MCF 10A (cell line): ENCODE measurements around the gene CTTNBP2. TPM values are rescaled to one million over a fixed set of nuclear protein-coding genes. Genes with fewer than 3 reads are reported as not detected.

Experiments
- Bru-seq: library from RNA; stranded (reverse); fragments of 400-500 nt; gene quantifications from one replicate; lab custom pipeline; 2021; lab: Mats Ljungman, UMichigan
- BruChase-seq, 2 experiments: library from RNA; stranded (reverse); fragments of 400-500 nt; gene quantifications; one replicate each; lab custom pipeline; 2021; lab: Mats Ljungman, UMichigan
- BruUV-seq: library from RNA; stranded (reverse); fragments of 400-500 nt; replicated peaks from 2 replicates; lab custom pipeline; 2021; lab: Mats Ljungman, UMichigan
- CTCF ChIA-PET: fragments of 300-600 bp; sonication (Branson Sonifier 250); formaldehyde crosslinking; extraction: SDS; loops from one replicate; lab custom pipeline; 2021; ENCODE audit warnings: antibody characterized with exemption, inconsistent platforms; lab: Yijun Ruan, JAX
- POLR2A ChIA-PET: fragments of 300-600, 350-650 bp; sonication (Branson Sonifier 250); formaldehyde crosslinking; extraction: SDS; loops from one replicate; lab custom pipeline; 2020; ENCODE audit warnings: antibody characterized with exemption, inconsistent platforms; lab: Yijun Ruan, JAX
- DNase-seq: peaks from one replicate; pipeline ENCODE4 v3.0.0-alpha.2; 2018; ENCODE audit not compliant: unreplicated experiment
- H3K27ac Mint-ChIP-seq: one replicate; pipeline ENCODE4 v1.8.0; 2022; ENCODE audit warnings: mild to moderate bottlenecking, low read depth, mixed read lengths; ENCODE audit not compliant: unreplicated experiment
- H3K27me3 Mint-ChIP-seq: one replicate; pipeline ENCODE4 v1.8.0; 2022; ENCODE audit warnings: mixed read lengths; ENCODE audit not compliant: insufficient read depth, unreplicated experiment
- H3K36me3 Mint-ChIP-seq: one replicate; pipeline ENCODE4 v1.8.0; 2022; ENCODE audit warnings: mild to moderate bottlenecking, moderate library complexity, mixed read lengths; ENCODE audit not compliant: insufficient read depth, unreplicated experiment
- H3K4me1 Mint-ChIP-seq: one replicate; pipeline ENCODE4 v1.8.0; 2022; ENCODE audit warnings: mixed read lengths; ENCODE audit not compliant: insufficient read depth, unreplicated experiment
- H3K4me3 Mint-ChIP-seq: one replicate; pipeline ENCODE4 v1.8.0; 2022; ENCODE audit warnings: mild to moderate bottlenecking, moderate library complexity, mixed read lengths; ENCODE audit not compliant: unreplicated experiment
- H3K9me3 Mint-ChIP-seq: one replicate; pipeline ENCODE4 v1.8.0; 2022; ENCODE audit warnings: mixed read lengths; ENCODE audit not compliant: unreplicated experiment
- CTCF ChIP-seq: fragments of 200-600 bp; IDR thresholded peaks from one replicate; pipeline ENCODE4 v1.8.0; 2022; ENCODE audit warnings: antibody characterized with exemption, mild to moderate bottlenecking; ENCODE audit not compliant: unreplicated experiment
- intact Hi-C: fragments of 100-400 bp; cut with micrococcal nuclease; formaldehyde crosslinking; loops from 2 replicates; pipeline ENCODE4 v1.14.1; 2022
- long read RNA-seq: library from polyadenylated mRNA; stranded (forward); transcript quantifications from one replicate; pipeline ENCODE4 v2.0.0, GENCODE V29; 2022
- total RNA-seq: library from RNA; stranded (reverse); gene quantifications from 2 replicates; pipeline ENCODE4 v1.2.3, GENCODE V29; 2022

The CTTNBP2 gene
- total RNA-seq (0.17 and 0.98 TPM in 2 replicates), Bru-seq, nascent RNA (percentile 27 among the genes with signal in this experiment), BruChase-seq, experiment 1, labeled RNA remaining after a 6-hour chase (percentile 15 among the genes with signal in this experiment), BruChase-seq, experiment 2, labeled RNA remaining after a 2-hour chase (percentile 23 among the genes with signal in this experiment)
- long read RNA-seq: 0 reads

DNA sequence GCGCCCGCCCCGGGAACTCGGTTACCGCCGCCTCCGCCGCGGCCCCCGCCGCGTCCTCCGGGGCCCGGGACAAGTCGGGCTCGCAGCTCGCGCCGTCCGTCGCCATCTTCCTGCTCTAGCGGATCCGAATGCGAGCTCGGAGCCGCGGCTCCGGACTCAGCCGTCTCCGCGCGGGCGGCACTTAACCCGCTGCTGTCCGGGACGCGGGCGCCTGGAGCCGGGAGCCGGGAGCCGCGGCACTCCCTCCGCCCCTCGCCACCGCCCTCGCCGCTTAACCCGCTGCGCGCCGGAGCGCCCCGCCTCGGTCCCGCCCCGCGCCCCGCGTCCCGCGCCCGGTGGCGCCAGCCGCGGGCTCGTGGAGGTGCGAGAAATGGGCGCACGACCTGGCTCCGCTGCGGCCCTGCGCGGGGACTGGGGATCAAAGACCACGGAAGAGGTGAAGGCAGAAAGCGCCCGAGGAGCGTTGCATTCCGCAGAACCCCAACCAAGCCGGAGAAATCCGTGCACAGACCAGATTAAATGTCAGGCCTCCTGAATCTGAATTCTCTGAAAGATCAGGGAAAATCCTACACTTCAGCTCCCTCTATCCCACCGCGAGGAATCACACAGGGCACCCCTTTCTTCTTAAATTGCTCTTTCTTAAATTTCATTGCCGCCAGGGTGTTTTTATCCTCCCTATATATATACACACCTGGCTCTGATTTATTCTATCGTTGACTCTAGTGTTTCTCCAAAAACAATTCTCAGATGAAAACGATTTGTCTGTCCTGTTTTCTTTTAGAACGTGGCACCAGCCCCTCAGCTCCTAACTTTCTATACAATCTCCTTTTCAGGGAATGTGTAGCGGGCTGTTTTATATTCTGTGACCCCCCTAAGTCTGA, at the start of gene CTTNBP2:
TSS of gene CTTNBP2 (minus strand) at position 132 of the 881 bp plus-strand sequence. CDS start at position 106, 26 bp downstream.
- Mint-ChIP-seq H3K4me1 (peaks cover 6% of the 10 kb centered on the region), H3K36me3 (no peaks in the 10 kb centered on the region), H3K27me3 (peaks cover 33% of the 10 kb centered on the region), H3K4me3 (peak within 1 kb of the TSS; percentile 73), H3K9me3 (no peaks in the 10 kb centered on the region), H3K27ac (no peak within 1 kb of the TSS)
- ChIA-PET POLR2A (interaction anchor here (0.6 to 1.4 kb wide), 4 partner anchors 11 to 1882 kb away, joined by 3 to 4 read pairs (median 3); no protein-coding TSS in a partner anchor), CTCF (interaction anchor here (0.6 to 1.5 kb wide), 8 partner anchors 10 to 1840 kb away, joined by 3 read pairs; no protein-coding TSS in a partner anchor)
- DNase-seq: peak; percentile 48
- BruUV-seq: no TSS peak
- no peak for TF ChIP-seq CTCF
- intact Hi-C loops: loop anchor here (1.0 to 2.0 kb wide), 2 partner anchors 123 to 231 kb away; no protein-coding TSS in a partner anchor

DNA sequence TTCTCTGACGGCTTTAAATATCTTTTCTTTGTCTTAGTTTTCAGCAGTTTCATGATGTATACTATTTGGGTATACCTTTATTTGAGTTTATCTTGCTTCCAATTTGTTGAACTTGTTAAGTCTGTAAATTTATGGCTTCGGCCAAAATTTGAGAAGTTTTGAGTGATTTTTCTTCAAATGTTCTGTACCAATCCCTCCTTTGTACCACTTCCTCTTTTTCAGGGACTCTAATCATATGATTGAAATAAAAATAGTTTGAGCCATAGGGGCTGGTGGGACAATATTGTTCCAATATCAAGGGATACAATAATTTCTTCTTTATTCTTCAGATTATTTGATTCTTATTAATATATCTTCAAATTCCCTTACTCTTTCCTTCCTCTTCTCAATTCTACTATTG, 43.1 kb upstream of the CTTNBP2 start:
- Mint-ChIP-seq H3K27ac (no peak overlapping the region), H3K4me1 (no peaks in the 10 kb centered on the region)

GRCh38 chr7:117912421-117912820, 39.2 kb upstream of the CTTNBP2 start:
- ChIA-PET POLR2A (interaction anchor here (0.7 kb wide), 1 partner anchor 107 kb away, joined by 3 read pairs; no protein-coding TSS in a partner anchor), CTCF (no interaction called here)
- no peaks in the 10 kb centered on the region for H3K27me3 Mint-ChIP-seq
- DNase-seq: no peak
- no peaks in the 10 kb centered on the region for H3K9me3 Mint-ChIP-seq
- BruUV-seq: no TSS peak
- intact Hi-C loops: no loop called here
- no peaks in the 10 kb centered on the region for H3K36me3 Mint-ChIP-seq
- no peak overlapping the region for H3K27ac Mint-ChIP-seq
- TF ChIP-seq CTCF: no peak
- no peak overlapping the region for H3K4me3 Mint-ChIP-seq
- H3K4me1 Mint-ChIP-seq: no peaks in the 10 kb centered on the region

More for the DNA sequence above, 43.1 kb upstream of the CTTNBP2 start:
- Mint-ChIP-seq H3K9me3 (no peaks in the 10 kb centered on the region), H3K36me3 (no peaks in the 10 kb centered on the region), H3K4me3 (no peak overlapping the region), H3K27me3 (no peaks in the 10 kb centered on the region)
- no peak for TF ChIP-seq CTCF
- BruUV-seq: no TSS peak
- CTCF ChIA-PET: no interaction called here
- intact Hi-C loops: no loop called here
- DNase-seq: no peak
- POLR2A ChIA-PET: no interaction called here
